NCI-H524 (cell line): ENCODE results near the gene EIF3F.

Source experiments
- DNase-seq, 2 experiments: peaks; one replicate each; lab custom pipeline; 2025; lab: John Stamatoyannopoulos, UW

EIF3F gene

GRCh38 chr11:8038811-8039529 is 51.8 kb downstream of the EIF3F start:
- no peak for DNase-seq

- no peak for DNase-seq
These were observed 52.6 kb downstream of the EIF3F start for GRCh38 chr11:8039530-8040260.

GRCh38 chr11:8040261-8040920 is 53.3 kb downstream of the EIF3F start:
- no peak for DNase-seq

GRCh38 chr11:8040921-8041285 is 53.8 kb downstream of the EIF3F start:
- no peak for DNase-seq

GRCh38 chr11:8041576-8041975 is 54.4 kb downstream of the EIF3F start:
- no peak for DNase-seq

GRCh38 chr11:8043756-8044155 is 56.6 kb downstream of the EIF3F start:
- DNase-seq, result no peak

- DNase-seq, result no peak
These were observed 58.7 kb downstream of the EIF3F start for GRCh38 chr11:8045839-8046238.

- no peak for DNase-seq
These were observed 60.2 kb downstream of the EIF3F start for GRCh38 chr11:8047382-8047781.

GRCh38 chr11:8049084-8049483 is 61.9 kb downstream of the EIF3F start:
- DNase-seq, result no peak
